Measurements from ENCODE around the gene FARS2. TPM values are rescaled to one million over a fixed set of nuclear protein-coding genes. Genes with fewer than 3 reads are reported as not detected.

Gene FARS2
- polyA plus RNA-seq, 1 donor from 2014 or later = 32.8 TPM

DNA sequence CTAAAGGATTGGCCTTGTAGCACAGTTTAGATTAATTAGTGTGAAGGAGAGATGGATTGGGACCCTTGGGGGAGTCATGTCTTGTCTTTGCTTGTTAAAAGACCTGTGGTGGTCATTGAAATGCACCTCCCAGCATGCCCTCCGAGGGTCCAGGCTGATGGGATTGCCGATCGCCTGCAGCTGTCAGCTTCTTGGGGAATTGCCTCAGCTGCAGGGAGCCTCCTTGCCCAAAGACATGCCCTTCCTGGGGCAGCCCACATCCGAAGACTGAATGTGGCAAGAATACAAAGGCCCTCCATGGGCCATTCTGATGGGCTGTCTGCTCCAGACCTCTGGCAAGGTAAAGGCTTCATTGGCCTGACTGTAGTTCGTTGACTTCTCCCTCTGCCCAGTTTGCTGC lies 150.7 kb downstream of the FARS2 start:
- H3K9me3 Mint-ChIP-seq = no peaks in the 10 kb centered on the region
- no peaks in the 10 kb centered on the region for H3K4me1 Mint-ChIP-seq
- peaks cover 23% of the 10 kb centered on the region for H3K36me3 Mint-ChIP-seq
- no peaks in the 10 kb centered on the region for H3K27me3 Mint-ChIP-seq
- H3K4me3 Mint-ChIP-seq = no peak overlapping the region
- H3K27ac Mint-ChIP-seq = no peak overlapping the region

DNA sequence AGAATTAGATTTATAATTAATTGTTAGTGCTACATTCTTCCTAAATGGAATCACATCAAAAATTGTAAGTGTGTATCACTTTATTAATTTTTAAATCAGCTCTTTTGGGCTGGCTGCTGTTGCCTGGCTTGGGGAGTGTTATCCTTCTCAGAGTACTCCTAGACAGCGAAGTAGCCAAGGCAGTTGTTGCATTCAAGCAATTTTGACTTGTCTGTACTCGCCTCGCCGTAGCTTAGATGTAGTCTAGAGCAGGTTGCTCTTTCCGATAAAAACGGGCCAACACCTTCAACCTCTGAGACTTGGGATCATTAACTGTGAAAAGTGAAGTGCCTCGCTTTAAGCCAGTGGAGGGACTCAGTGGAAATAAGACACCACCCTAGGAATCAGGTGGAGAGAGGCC lies 151.3 kb downstream of the FARS2 start:
- H3K9me3 Mint-ChIP-seq = peaks cover 1 to 4% (median 3%) of the 10 kb centered on the region in 3 donors
- no peak overlapping the region for H3K27ac Mint-ChIP-seq
- no peak overlapping the region for H3K4me3 Mint-ChIP-seq
- peaks cover 27% of the 10 kb centered on the region for H3K36me3 Mint-ChIP-seq
- H3K4me1 Mint-ChIP-seq = peaks cover 0 to 2% (median 2%) of the 10 kb centered on the region in 3 donors
- no peaks in the 10 kb centered on the region for H3K27me3 Mint-ChIP-seq

DNA sequence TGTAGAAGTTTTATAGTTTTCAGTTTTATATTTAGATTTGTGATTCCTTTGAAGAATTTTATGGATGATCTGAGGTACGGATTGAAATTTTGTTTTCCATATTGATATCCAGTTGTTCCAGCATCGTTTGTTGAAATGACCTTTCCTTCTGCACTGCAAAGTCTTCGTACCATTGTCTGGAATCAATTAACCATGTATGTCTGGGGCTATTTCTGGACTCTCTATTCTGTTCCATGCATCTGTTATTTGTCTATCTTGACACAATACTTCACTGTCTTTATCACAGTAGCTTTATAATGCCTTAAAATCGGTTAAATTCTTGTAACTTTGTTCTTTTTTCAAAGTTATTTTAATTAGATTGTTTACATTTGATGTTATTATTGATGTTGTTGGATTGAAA lies 154.9 kb downstream of the FARS2 start:
- Mint-ChIP-seq H3K4me3 (no peak overlapping the region), H3K4me1 (peaks cover 0 to 5% (median 2%) of the 10 kb centered on the region in 3 donors), H3K27me3 (no peaks in the 10 kb centered on the region), H3K36me3 (peaks cover 28% of the 10 kb centered on the region), H3K27ac (no peak overlapping the region), H3K9me3 (peaks cover 1 to 8% (median 7%) of the 10 kb centered on the region in 3 donors)

DNA sequence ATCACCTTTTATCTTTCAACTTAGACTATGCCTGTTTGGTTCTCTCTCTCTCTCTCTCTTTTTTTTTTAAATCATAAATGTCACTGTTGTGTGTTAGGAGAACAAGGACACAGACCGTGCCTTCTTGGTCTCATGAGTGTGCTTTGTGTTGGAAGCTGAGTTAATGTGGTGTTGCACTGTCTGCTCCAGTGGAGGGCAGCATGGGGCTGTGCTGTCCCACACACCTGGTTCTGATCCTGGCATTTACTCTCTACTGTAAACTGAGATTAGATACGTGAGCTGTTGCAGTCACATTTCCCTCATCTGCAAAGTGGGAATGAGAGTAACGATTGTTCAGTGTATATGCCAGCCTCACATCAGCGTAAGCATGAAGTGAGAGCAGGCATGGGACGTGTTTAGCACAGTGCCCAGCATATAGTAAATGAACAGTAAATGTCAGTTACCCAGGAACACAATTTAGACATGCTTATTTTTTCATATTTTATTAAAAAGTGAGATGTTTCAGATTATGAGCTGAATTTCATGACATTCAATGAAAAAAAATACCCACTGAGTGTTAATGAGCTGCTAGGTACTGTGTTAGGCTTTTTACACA lies 161.1 kb downstream of the FARS2 start:
- peaks cover 16% of the 10 kb centered on the region for H3K36me3 Mint-ChIP-seq
- H3K9me3 Mint-ChIP-seq = peaks cover under 1 to 9% (median 6%) of the 10 kb centered on the region in 3 donors
- H3K4me1 Mint-ChIP-seq = peaks cover 1 to 6% (median 5%) of the 10 kb centered on the region in 3 donors
- H3K4me3 Mint-ChIP-seq = no peak overlapping the region
- H3K27me3 Mint-ChIP-seq = no peaks in the 10 kb centered on the region
- no peak overlapping the region for H3K27ac Mint-ChIP-seq

DNA sequence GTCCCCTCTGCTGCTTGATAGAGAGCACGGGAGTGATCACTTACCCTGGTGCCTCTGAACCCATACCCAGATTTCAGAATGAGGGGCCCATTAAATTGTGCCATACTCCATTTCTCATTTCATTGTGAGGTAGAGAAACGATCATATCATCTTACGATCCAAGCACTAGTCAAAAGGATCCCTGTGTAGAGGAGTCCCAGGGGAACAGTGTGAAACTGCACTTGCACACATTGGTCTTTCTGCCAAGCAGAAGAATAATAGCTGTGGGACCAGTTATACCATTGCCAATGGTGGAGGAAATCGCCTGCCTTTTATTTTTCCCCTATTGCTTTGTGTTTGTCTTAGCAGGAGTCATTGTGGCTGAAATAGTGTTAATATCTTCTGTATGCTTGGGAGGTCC lies 161.9 kb downstream of the FARS2 start:
- H3K4me1 Mint-ChIP-seq = peaks cover 0 to 5% (median 5%) of the 10 kb centered on the region in 3 donors
- H3K27me3 Mint-ChIP-seq = no peaks in the 10 kb centered on the region
- H3K27ac Mint-ChIP-seq = no peak overlapping the region
- H3K36me3 Mint-ChIP-seq = peaks cover 10% of the 10 kb centered on the region
- no peak overlapping the region for H3K4me3 Mint-ChIP-seq
- H3K9me3 Mint-ChIP-seq = peaks cover 0 to 2% (median 0%) of the 10 kb centered on the region in 3 donors

DNA sequence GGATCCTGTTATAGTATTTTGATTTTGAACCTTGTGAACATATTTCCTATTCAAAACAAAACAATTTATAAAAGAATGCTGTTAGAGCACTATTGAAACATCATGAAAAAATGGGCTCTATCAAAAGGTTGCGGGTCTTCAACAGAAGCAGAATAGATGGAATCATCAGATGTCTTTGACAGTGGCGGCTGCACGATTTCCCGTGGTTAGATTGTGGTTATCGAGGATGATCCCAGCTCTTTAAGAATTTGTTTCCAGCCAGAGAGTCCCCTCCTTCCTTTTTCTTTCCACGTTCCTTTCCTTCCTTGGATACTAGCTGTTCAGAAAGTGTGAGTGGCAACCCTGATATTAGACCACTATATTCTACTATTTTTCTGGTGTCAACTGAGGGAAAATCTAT lies 163.4 kb downstream of the FARS2 start:
- Mint-ChIP-seq H3K4me3 (no peak overlapping the region), H3K27me3 (no peaks in the 10 kb centered on the region), H3K36me3 (peaks cover 2% of the 10 kb centered on the region), H3K27ac (no peak overlapping the region), H3K9me3 (peaks cover 0 to 2% (median 0%) of the 10 kb centered on the region in 3 donors), H3K4me1 (peaks cover 0 to 5% (median 2%) of the 10 kb centered on the region in 3 donors)

DNA sequence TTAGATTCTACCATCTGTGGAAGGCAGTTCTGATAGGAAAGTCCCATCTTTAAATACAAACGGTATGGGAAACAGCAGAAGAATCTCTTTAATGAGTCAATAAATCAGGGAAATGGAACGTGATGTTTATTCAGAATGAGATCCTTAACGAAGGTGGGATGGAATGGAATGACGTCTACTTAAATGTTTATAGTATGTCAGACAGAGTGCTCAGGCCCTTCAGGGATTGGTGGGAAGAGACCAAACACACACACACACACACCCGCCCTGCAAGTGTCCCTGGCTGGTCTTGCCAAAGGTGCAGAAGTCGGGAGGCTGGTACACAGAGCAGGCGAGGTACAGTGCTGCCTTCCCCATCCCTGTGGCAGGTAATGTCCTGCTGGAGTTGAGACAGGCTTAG lies 164.0 kb downstream of the FARS2 start:
- peaks cover 0 to 5% (median 2%) of the 10 kb centered on the region in 3 donors for H3K4me1 Mint-ChIP-seq
- H3K27ac Mint-ChIP-seq = no peak overlapping the region
- H3K36me3 Mint-ChIP-seq = peaks cover 2% of the 10 kb centered on the region
- H3K4me3 Mint-ChIP-seq = no peak overlapping the region
- no peaks in the 10 kb centered on the region for H3K27me3 Mint-ChIP-seq
- H3K9me3 Mint-ChIP-seq = peaks cover 0 to 2% (median 0%) of the 10 kb centered on the region in 3 donors

DNA sequence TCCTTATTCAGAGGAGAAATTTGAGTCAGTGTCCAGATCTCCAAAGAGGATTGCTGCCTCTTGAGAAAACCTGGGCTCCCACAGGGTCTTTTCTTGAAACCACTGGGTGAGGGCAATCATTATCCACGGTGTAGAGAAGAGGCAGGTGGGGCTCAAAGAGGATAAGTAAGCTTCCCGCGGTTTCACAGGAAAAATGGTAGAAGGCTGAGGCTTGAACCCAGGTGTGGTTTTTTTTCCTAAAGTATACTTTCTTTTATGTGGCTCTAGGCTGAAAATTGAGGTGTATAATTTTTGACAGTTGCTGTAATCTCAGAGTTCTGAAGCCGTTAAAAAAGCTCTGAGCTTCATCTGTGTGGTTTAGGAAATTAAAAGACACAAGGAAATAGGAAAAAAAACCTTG lies 164.5 kb downstream of the FARS2 start:
- Mint-ChIP-seq H3K27ac (no peak overlapping the region), H3K27me3 (no peaks in the 10 kb centered on the region), H3K9me3 (peaks cover 0 to 2% (median 0%) of the 10 kb centered on the region in 3 donors), H3K36me3 (peaks cover 2% of the 10 kb centered on the region), H3K4me3 (no peak overlapping the region), H3K4me1 (peaks cover 0 to 5% (median 2%) of the 10 kb centered on the region in 3 donors)

DNA sequence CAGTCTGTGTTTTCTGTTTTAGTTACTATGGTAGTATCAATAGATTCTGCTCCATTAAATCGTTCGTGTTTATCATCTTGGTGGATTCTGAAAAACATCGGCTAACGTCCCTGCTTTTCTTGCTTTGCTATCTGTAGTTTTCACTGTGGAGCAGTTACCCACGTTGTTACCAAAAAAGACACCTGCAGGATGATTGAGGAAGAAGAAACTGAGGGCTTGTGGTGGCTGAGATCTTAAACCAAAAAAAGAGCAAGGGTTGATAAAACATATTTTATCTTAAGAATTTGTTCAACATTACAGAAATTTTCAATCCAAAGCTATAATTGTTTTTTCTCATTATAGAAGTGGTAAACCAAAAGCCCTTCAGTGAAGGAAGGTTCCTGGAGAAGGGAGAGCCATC lies 166.3 kb downstream of the FARS2 start:
- no peaks in the 10 kb centered on the region for H3K27me3 Mint-ChIP-seq
- no peaks in the 10 kb centered on the region for H3K9me3 Mint-ChIP-seq
- H3K4me1 Mint-ChIP-seq = no peaks in the 10 kb centered on the region
- peaks cover 7% of the 10 kb centered on the region for H3K36me3 Mint-ChIP-seq
- H3K27ac Mint-ChIP-seq = no peak overlapping the region
- no peak overlapping the region for H3K4me3 Mint-ChIP-seq

DNA sequence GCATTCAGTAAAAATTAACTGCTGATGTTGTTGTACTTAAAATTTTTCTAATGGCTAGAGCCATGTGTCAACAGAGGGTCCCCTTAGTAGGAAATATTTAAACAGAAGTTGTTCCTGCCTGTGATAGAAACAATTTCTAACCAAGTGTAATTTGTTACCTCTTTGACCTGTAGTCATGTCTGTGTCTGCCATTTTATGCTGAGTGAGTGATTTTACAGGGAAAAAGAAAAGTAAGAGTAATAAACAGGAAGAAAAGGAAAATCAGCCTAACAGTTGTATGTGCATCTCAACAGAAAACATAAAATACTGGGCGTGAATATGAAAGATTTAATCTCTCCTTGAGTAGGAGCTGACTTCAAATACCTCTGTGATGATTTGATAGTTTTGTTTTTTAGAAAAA lies 172.0 kb downstream of the FARS2 start:
- H3K4me1 Mint-ChIP-seq = peaks cover 0 to 2% (median 0%) of the 10 kb centered on the region in 3 donors
- H3K27me3 Mint-ChIP-seq = no peaks in the 10 kb centered on the region
- H3K27ac Mint-ChIP-seq = no peak overlapping the region
- H3K36me3 Mint-ChIP-seq = peaks cover 27% of the 10 kb centered on the region
- H3K4me3 Mint-ChIP-seq = no peak overlapping the region
- H3K9me3 Mint-ChIP-seq = peaks cover 2 to 13% (median 7%) of the 10 kb centered on the region in 3 donors

DNA sequence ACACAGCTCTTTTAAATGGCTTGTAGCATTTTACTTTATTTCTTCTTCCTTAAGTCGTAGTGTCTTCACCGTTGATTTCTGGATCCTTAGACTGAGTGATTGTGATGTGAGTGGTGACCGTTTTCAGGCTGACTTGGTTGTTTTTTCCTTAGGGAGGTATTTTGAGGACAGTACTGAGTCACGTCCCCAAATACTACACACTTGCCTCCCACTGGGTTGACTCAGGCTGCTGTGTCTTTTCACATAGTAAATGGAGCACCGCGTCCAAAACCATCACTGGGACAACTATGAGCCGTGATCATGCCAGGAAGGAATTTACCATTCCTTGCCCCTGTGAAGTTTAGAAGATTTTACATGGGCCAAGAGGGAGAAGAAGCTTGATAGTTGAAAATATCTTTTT lies 174.1 kb downstream of the FARS2 start:
- Mint-ChIP-seq H3K9me3 (peaks cover 2 to 13% (median 8%) of the 10 kb centered on the region in 3 donors), H3K4me3 (no peak overlapping the region), H3K36me3 (peaks cover 29% of the 10 kb centered on the region), H3K27ac (no peak overlapping the region), H3K27me3 (no peaks in the 10 kb centered on the region), H3K4me1 (peaks cover 5 to 11% (median 8%) of the 10 kb centered on the region in 3 donors)

DNA sequence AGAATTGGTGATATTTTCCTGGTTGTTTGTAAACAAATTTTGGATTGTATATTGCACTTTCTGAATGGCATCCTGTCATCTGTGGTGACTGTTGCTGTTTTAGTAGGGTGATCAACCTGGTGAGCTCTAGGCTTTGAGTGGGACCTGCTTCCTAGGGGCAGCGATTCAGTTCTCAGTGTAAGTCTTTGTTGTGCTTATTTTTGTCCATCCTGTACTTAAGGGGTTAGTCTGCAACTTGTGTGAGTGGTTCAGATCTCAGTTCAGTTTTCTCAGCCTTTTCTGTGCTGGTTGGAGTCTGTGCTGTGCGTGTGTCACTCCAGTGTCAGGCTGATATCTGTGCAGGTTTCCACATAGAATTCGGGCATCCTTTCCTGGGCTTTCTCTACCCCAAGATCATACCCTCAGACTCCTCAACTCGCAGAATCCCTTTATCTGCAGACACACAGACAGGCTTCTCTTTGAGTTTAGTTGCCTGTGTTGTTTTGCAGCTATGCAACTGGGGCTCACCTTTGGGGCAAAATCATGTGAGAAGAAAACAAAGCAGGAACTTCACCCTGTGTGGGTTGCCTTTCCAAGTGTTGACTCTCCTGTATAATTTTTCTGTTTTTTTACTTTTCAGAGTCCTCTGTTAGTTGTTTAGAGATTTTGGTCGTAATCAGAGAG lies 177.7 kb downstream of the FARS2 start:
- H3K4me3 Mint-ChIP-seq = no peak overlapping the region
- peaks cover 2 to 13% (median 8%) of the 10 kb centered on the region in 3 donors for H3K9me3 Mint-ChIP-seq
- peaks cover 5 to 13% (median 11%) of the 10 kb centered on the region in 3 donors for H3K4me1 Mint-ChIP-seq
- peaks cover 18% of the 10 kb centered on the region for H3K36me3 Mint-ChIP-seq
- H3K27me3 Mint-ChIP-seq = no peaks in the 10 kb centered on the region
- no peak overlapping the region for H3K27ac Mint-ChIP-seq

DNA sequence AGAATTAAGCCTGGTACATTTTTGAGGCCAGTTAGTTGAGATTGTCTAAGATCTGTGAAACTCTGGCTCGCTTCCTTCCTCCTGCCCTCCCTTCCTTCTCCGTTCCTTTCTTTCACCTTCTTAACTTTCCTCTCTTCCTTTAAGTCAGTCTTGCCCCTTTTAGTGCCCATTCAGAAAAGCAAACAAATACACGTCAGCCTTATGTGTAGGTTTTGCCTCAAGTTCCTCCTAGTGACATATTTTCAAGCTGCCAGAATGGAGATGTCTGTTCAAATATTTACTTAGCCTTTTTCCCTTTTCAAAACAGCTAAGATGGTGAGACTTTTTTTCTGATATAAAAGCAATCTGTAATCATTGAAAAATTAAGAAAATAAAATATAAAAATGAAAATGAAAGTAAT lies 178.4 kb downstream of the FARS2 start:
- Mint-ChIP-seq H3K27ac (peak overlapping the region in 1 of 3 donors; percentile 34), H3K9me3 (peaks cover 2 to 13% (median 8%) of the 10 kb centered on the region in 3 donors), H3K4me3 (no peak overlapping the region), H3K27me3 (no peaks in the 10 kb centered on the region), H3K36me3 (peaks cover 18% of the 10 kb centered on the region), H3K4me1 (peaks cover 5 to 13% (median 11%) of the 10 kb centered on the region in 3 donors)

DNA sequence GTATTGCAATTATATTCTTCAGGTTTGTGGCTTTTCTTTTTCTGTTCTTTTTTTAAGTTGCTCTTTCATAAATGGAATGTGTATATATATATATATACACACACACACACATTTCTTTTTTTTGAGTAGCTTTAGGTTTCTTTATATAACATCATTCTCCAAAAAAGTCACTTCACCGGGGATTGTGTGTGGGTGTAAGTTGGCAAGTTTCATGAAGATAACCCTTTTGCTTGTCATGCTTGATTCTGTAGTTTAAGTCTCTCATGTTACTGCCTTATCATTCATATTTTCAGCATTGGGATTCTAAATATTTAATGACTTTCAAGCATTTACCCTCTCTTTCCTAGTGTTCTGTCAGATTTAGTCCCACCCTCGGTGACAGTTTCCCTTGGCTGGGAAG lies 181.0 kb downstream of the FARS2 start:
- H3K4me3 Mint-ChIP-seq = no peak overlapping the region
- H3K27me3 Mint-ChIP-seq = no peaks in the 10 kb centered on the region
- peaks cover 0 to 6% (median 3%) of the 10 kb centered on the region in 3 donors for H3K9me3 Mint-ChIP-seq
- H3K27ac Mint-ChIP-seq = no peak overlapping the region
- peaks cover 15% of the 10 kb centered on the region for H3K36me3 Mint-ChIP-seq
- peaks cover 5 to 13% (median 11%) of the 10 kb centered on the region in 3 donors for H3K4me1 Mint-ChIP-seq

DNA sequence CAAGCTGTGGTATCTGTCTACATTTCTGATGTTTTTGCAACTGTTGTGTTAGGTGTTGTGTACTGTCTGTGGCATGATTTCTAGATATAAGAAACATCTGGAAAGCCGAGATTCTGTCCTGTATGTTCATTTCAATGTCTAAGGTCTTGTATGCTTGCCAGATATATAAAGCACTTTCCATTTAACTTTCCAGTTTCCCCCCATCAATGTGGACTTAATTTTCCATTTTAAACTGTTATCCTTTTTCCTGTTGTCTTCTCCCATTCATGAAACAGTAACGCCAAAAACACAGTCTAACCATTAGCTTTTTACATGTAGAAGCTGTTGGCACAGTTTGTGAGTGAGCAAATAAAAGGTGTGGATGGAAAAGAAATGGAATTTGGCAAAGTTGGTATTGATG lies 181.6 kb downstream of the FARS2 start:
- Mint-ChIP-seq H3K27ac (no peak overlapping the region), H3K36me3 (peaks cover 11% of the 10 kb centered on the region), H3K4me1 (peaks cover 5 to 13% (median 11%) of the 10 kb centered on the region in 3 donors), H3K9me3 (peaks cover 0 to 3% (median 0%) of the 10 kb centered on the region in 3 donors), H3K4me3 (no peak overlapping the region), H3K27me3 (no peaks in the 10 kb centered on the region)

DNA sequence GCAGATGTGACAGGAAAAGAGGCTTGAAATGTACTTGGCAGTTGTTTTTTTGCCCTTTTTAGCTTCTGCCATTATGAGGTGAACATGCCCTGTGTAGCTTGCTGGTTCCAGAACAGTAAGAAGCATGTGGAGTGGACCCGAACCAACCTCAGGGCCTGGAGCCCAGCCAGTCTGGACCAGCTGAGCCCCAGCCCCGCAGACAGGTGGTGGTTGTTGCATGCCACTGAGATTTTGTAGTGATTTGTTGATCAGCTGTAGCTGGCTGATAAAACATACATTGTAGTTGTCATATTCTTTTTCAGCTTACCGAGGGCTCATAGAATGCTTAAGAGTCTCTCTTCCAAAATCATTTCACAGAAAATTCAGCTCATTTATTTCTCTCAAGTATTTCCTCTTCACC lies 182.2 kb downstream of the FARS2 start:
- Mint-ChIP-seq H3K36me3 (peaks cover 8% of the 10 kb centered on the region), H3K4me3 (no peak overlapping the region), H3K27ac (no peak overlapping the region), H3K9me3 (no peaks in the 10 kb centered on the region), H3K27me3 (no peaks in the 10 kb centered on the region), H3K4me1 (peaks cover 5 to 11% (median 10%) of the 10 kb centered on the region in 3 donors)
